ENCODE data around the gene OPRL1.
"Not testable (repeated sequence)": the region's sequence is repeated elsewhere in the genome, so short reads cannot be mapped to it uniquely, and the experiment has no call there.

Gene OPRL1

DNA sequence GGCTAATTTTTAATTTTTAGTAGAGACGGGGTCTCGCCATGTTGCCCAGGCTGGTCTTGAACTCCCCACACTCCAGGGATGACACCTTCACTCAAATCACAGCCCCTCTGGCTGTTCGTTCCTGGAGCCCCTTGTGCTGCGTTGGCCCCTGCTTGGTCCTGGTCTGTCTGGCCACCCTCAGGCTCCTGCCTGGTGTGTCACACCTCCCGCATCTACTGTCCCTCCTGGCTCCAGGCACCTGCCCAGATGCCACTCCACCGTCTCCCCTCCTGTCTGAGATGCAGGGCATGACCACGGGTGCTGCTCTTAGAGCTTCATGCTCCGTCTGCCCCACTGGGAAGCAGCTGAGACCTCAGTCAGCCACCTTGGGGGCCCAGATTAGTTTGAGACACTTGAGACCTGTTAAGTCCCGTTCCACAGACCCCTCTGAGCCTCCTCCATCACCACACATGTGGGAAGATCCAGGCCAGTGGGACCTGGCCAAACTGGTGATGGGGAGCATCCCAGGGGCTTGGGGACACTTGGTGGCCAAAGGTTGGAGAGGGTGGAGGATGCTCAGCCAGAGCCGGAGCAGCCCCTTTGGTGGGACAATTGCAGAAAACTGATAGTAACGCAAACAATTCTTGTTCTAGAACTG is 49.4 kb downstream of the OPRL1 start:
- no peak overlapping the region for H3K4me3 Mint-ChIP-seq
- H3K27me3 Mint-ChIP-seq = peaks cover 30% of the 10 kb centered on the region
- H3K27ac Mint-ChIP-seq = no peak overlapping the region
- H3K9me3 Mint-ChIP-seq = no peaks in the 10 kb centered on the region
- H3K4me1 Mint-ChIP-seq (ENCODE audit: low read depth) = no peaks in the 10 kb centered on the region
- no peak for DNase-seq
- no peaks in the 10 kb centered on the region for H3K36me3 Mint-ChIP-seq (ENCODE audit: low read depth)

DNA sequence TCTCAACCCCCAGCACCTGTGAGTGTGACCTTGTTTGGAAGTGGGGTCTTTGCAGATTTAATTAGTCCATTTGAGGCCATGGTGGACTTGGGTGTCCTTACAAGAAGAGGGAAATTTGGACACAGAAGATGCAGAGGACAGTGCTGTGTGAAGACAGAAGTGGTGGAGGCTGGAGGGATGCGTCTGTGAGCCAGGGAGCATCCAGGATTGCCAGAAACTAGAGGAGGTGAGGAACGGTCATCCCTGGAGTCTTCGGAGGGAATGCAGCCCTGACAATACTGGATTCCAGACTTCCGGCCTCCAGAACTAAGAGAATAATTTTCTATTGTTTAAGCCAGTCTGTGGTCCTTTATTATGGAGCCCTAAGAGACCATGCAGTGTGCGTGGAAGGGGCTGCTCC is 50.4 kb downstream of the OPRL1 start:
- DNase-seq = no peak
- no peaks in the 10 kb centered on the region for H3K4me1 Mint-ChIP-seq (ENCODE audit: low read depth)
- no peak overlapping the region for H3K27ac Mint-ChIP-seq
- H3K4me3 Mint-ChIP-seq = no peak overlapping the region
- no peaks in the 10 kb centered on the region for H3K36me3 Mint-ChIP-seq (ENCODE audit: low read depth)
- H3K9me3 Mint-ChIP-seq = no peaks in the 10 kb centered on the region
- peaks cover 27% of the 10 kb centered on the region for H3K27me3 Mint-ChIP-seq

DNA sequence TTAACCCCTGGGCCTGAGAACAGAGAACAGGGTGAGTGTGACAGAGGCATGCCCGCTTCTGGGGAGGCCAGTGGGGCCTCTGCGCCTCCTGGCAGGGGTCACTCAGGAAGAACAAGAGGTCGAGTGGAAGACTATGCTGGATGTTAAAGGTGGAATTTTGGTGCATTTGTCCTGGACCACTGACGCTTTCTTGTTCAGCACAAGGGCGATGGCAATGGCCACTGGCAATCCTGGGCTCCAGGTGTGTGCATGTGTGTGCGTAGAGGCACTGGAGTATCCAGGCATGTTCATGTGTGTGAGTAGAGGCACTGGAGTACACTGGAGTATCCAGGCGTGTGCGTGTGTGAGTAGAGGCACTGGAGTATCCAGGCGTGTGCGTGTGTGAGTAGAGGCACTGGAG is 51.0 kb downstream of the OPRL1 start:
- H3K27ac Mint-ChIP-seq = no peak overlapping the region
- DNase-seq = no peak

DNA sequence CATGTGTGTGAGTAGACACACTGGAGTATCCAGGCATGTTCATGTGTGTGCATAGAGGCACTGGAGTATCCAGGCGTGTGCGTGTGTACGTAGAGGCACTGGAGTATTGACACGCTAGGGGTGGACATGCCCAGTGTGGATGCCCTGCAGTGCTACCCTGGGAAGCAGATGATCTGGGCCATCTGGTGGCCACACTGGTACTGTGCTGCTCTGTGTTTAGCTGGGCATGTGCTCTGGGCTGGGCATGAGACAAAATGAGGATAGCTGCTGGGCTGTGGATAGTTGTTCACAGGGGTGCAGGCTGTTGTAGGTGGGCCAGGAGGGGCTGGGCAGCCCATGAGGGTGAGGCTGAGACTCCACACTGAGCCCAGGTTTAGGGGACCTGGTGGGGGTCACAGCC is 51.5 kb downstream of the OPRL1 start:
- Mint-ChIP-seq H3K4me3 (no peak overlapping the region), H3K27ac (no peak overlapping the region), H3K36me3 (ENCODE audit: low read depth) (no peaks in the 10 kb centered on the region), H3K27me3 (peaks cover 36% of the 10 kb centered on the region), H3K4me1 (ENCODE audit: low read depth) (no peaks in the 10 kb centered on the region), H3K9me3 (no peaks in the 10 kb centered on the region)
- DNase-seq = no peak

More for the DNA sequence above, 51.0 kb downstream of the OPRL1 start:
- Mint-ChIP-seq H3K4me3 (no peak overlapping the region), H3K4me1 (ENCODE audit: low read depth) (no peaks in the 10 kb centered on the region), H3K36me3 (ENCODE audit: low read depth) (no peaks in the 10 kb centered on the region), H3K9me3 (no peaks in the 10 kb centered on the region), H3K27me3 (peaks cover 33% of the 10 kb centered on the region)

DNA sequence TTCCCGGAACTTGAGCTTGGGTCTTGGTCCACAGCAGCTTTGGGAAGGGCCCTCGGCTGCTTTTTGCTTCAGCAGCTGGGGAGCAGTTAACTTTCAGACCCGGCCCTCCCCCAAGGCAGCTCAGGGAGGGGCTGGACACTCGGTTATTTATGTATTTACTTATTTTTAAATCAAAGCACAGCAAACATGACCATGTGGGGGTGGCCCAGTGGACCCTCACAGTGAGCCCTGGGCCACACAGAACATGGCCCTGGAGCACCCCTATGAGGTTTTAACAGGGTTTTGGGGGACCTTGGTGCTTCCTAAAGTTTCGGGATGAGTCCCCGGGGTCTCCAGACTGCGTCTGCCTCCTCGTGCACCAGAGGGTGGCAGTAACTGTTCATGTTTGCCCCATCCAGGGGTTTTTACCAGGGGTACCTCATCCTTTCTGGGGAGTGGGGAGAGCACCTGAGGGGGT is 54.1 kb downstream of the OPRL1 start:
- Mint-ChIP-seq H3K27me3 (peaks cover 29% of the 10 kb centered on the region), H3K9me3 (no peaks in the 10 kb centered on the region), H3K36me3 (ENCODE audit: low read depth) (no peaks in the 10 kb centered on the region), H3K27ac (no peak overlapping the region), H3K4me1 (ENCODE audit: low read depth) (no peaks in the 10 kb centered on the region), H3K4me3 (no peak overlapping the region)
- no peak for DNase-seq

DNA sequence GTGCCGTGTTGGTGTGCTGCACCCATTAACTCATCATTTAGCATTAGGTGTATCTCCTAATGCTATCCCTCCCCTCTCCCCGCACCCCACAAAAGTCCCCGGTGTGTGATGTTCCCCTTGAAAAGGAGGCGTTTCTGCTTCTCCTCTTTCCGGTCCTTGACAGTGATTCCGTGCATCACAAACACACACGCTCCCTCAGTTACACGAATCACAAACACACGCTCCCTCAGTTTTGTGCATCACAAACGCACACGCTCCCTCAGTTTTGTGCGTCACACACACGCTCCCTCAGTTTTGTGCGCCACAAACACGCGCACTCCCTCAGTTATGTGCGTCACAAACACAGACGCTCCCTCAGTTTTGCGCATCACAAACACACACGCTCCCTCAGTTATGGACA is 54.9 kb downstream of the OPRL1 start:
- not testable (repeated sequence) for H3K4me3 Mint-ChIP-seq; DNase-seq; H3K36me3 Mint-ChIP-seq (ENCODE audit: low read depth); H3K4me1 Mint-ChIP-seq (ENCODE audit: low read depth); H3K27ac Mint-ChIP-seq; H3K9me3 Mint-ChIP-seq
- H3K27me3 Mint-ChIP-seq = peaks cover 22% of the 10 kb centered on the region

DNA sequence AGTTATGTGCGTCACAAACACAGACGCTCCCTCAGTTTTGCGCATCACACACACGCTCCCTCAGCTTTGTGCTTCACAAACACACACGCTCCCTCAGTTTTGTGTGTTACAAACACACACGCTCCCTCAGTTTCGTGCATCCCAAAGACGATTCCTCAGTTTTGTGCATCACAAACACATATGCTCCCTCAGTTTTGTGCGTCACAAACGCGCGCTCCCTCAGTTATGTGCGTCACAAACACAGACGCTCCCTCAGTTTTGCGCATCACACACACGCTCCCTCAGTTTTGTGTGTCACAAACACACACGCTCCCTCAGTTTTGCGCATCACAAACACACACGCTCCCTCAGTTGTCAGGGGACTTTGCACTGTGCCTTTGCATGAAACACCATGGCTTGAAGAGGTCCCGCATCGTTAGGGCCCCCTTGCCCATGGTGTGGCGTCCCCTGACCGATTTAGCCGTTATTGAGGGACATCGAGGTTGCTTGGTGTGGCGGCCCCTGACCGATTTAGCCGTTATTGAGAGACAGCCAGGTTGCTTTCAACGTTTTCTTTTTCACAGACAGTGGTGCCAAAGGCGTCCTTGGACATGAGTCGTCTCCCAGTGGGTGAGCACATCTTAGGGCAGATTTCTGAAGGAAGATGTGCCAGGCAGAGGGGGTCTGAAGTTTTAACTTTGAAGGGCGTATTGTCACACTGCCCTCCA is 56.3 kb downstream of the OPRL1 start:
- Mint-ChIP-seq H3K4me1 (ENCODE audit: low read depth) (no peaks in the 10 kb centered on the region), H3K27me3 (peaks cover 10% of the 10 kb centered on the region), H3K9me3 (no peaks in the 10 kb centered on the region), H3K4me3 (no peak overlapping the region), H3K36me3 (ENCODE audit: low read depth) (no peaks in the 10 kb centered on the region), H3K27ac (no peak overlapping the region)
- DNase-seq = no peak

DNA sequence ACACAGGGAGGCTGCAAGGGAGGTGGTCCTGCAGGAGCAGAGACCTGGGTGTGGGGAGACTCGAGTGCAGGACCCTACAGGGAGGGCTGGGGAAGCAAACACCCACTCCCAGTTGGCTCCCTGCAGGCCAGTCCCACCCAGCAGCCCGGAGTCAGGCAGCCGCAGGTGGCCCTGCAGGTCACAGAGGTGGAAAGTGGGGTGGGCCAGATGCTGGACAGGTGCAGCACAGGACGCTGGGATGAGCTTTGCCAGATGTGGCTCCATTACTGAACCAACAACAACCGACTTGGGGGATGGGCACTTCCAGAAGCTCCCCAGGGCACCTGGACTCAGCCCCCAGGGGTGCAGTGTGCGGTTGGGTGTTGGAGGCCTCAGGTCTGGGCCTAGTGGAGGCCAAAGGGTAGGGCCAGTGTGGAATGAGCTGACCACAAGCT is 57.7 kb downstream of the OPRL1 start:
- Mint-ChIP-seq H3K36me3 (ENCODE audit: low read depth) (no peaks in the 10 kb centered on the region), H3K4me1 (ENCODE audit: low read depth) (no peaks in the 10 kb centered on the region), H3K27ac (no peak overlapping the region), H3K9me3 (no peaks in the 10 kb centered on the region), H3K27me3 (peaks cover 9% of the 10 kb centered on the region), H3K4me3 (no peak overlapping the region)
- DNase-seq = no peak

DNA sequence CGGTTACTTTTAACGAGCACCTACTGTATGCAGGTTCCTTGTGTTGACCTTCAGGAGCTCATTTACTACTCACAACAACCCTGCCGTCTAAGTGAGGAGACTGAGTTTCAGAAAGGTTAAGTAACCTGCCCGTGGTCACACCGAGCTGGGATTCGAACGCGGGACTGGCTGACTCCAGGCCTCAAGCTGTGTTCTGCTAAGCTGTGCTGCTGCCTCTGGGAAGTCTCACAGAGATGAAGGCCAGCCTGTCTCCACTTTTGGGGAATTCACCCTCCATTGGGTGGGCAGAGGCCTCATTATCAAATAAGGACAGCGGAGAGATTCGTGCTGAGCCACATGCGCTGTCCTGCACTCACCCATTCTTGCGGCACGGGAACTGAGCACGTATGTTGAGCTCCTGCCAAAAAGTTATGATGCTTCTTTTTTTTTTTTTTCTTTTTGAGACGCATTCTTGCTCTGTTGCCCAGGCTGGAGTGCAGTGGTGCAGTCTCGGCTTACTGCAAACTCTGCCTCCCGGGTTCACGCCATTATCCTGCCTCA is 58.5 kb downstream of the OPRL1 start:
- H3K27ac Mint-ChIP-seq = no peak overlapping the region
- H3K36me3 Mint-ChIP-seq (ENCODE audit: low read depth) = no peaks in the 10 kb centered on the region
- no peak for DNase-seq
- no peaks in the 10 kb centered on the region for H3K9me3 Mint-ChIP-seq
- H3K4me1 Mint-ChIP-seq (ENCODE audit: low read depth) = no peaks in the 10 kb centered on the region
- peaks cover 9% of the 10 kb centered on the region for H3K27me3 Mint-ChIP-seq
- H3K4me3 Mint-ChIP-seq = no peak overlapping the region

DNA sequence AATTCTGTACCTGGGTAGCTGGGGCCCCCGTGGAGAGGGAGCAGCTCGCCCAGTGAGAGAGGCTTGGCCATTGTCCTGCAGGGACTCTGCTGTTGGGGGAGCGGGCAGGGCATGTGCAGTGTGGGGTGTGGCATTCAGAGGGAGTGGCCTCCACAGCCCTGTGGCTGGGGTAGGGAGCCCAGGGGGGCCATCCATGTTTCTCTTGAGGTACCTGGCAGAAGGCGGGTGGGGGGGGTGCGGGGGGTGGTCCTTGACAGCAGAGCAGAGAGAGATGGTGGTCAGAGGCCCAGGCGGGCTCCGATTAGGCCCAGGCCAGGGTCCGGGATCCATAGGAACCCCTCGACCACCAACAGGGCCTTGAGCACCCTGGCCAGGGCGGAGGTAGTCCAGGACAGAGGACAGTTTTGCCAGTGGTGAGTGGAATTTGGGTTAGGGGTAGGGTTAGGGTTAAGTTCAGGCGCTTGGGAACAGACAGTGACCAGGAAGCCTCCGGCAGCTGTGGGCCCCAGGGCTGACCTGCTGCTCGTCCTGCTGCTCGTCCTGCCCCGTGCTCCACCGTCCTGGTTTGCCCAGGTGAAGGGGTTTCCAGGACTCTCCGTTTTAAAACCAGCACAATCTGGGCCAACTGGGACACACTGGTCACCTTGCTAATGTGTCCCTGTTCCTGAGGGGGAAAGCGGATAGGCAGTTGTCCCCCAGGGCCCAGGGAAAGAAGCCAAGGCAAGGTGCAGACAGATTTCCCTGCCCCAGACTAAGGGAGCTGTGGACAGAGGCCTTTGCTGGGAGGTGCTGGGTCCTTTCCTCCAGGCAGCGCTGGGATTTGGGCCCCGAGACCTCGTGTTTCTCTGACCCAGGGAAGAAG is 59.5 kb downstream of the OPRL1 start:
- DNase-seq = no peak
- Mint-ChIP-seq H3K27ac (no peak overlapping the region), H3K9me3 (peaks cover 5% of the 10 kb centered on the region), H3K27me3 (peaks cover 9% of the 10 kb centered on the region), H3K36me3 (ENCODE audit: low read depth) (no peaks in the 10 kb centered on the region), H3K4me3 (no peak overlapping the region), H3K4me1 (ENCODE audit: low read depth) (no peaks in the 10 kb centered on the region)

DNA sequence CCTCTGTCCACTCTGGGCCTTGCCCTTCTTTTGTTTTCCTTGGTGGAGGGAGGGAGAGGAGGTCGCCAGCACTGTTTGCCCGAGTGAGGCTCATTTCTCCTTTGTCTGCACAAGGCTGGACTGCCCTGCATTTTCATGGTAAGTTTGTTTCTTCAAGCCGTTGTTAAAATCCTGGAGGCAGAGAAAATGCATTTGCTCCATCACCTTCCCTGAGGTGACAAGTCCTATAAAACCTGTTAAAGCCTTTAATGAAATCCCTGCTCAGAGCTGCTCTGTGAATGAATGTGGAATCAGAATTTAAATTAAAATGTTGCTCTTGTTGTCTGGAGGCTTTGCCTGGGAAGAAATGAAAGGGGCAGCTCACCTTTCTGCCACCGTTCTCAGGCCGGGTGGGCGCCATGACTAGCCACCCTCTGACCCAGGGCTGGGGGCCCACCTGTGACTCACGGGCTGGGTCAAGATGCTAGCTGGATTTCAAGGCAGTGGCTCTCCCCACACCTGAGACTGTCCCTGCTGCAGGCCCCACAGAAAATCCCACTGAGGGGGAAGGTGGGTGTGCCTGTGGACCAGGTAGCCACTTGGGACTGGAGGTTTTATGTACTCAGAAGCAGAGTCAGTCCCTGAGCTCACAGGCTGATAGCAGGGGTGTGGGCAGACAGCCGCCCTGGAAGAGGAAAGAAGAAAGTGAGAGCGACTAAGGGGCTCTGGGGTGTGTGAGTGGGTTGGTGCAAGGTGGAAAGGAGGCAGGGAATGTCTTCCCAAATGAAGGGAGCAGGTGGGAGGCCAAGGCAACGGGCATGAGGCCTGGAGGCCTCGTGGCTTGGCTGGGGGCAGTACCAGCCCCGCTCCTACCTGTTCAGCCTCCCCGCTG is 60.4 kb downstream of the OPRL1 start:
- Mint-ChIP-seq H3K27me3 (peaks cover 9% of the 10 kb centered on the region), H3K9me3 (peaks cover 11% of the 10 kb centered on the region), H3K27ac (no peak overlapping the region), H3K36me3 (ENCODE audit: low read depth) (no peaks in the 10 kb centered on the region), H3K4me1 (ENCODE audit: low read depth) (no peaks in the 10 kb centered on the region), H3K4me3 (no peak overlapping the region)
- no peak for DNase-seq

DNA sequence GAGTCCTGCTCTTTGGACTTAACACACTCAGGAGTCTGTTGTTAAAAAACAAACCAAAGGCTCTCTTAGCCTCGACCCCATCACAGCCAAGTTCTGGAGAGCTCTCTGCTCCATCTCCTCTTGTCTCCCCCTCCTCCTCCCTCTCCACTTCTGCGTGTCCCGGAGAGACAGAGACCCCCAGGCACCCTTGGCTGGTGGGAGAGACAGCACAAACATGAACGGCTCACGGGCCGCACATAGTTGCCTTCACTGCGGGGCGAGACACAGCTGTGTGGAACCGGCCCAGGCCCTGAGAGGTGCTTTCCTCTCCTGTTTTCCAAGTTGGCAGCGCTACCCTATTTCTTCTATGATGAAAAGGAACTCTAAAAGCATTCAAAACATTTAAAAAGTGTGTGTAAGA is 61.1 kb downstream of the OPRL1 start:
- Mint-ChIP-seq H3K4me3 (no peak overlapping the region), H3K9me3 (peaks cover 13% of the 10 kb centered on the region), H3K27me3 (peaks cover 2% of the 10 kb centered on the region), H3K27ac (no peak overlapping the region), H3K4me1 (ENCODE audit: low read depth) (no peaks in the 10 kb centered on the region), H3K36me3 (ENCODE audit: low read depth) (no peaks in the 10 kb centered on the region)
- DNase-seq = no peak

DNA sequence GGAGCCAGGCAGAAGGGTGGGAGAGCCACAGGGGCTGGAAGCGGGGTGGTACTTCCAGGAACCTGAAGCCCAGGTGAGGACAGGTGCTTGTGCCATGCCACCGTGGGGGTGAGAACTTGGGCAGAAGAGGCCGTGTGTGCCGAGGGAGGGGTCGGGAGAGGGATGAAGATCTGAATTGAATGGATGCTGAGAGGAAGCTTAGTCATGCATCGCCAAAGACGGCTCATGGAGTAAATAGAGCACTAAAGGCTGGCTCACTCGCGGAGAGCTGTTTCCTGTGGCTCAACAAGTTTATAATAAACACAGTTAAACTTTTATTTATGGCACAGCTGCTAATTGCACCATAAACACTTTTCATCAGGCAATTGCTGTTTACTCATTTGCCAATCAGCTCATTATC is 62.7 kb downstream of the OPRL1 start:
- H3K27me3 Mint-ChIP-seq = peaks cover 3% of the 10 kb centered on the region
- H3K36me3 Mint-ChIP-seq (ENCODE audit: low read depth) = no peaks in the 10 kb centered on the region
- no peak for DNase-seq
- H3K4me3 Mint-ChIP-seq = no peak overlapping the region
- peaks cover 13% of the 10 kb centered on the region for H3K9me3 Mint-ChIP-seq
- H3K27ac Mint-ChIP-seq = no peak overlapping the region
- no peaks in the 10 kb centered on the region for H3K4me1 Mint-ChIP-seq (ENCODE audit: low read depth)

Data from activated T-cell treated with anti-CD3 and anti-CD28 coated beads, Interleukin-2, amount 50 U/mL, for 24 hours (primary cell).